Coronary artery (tissue), 2 donors: ENCODE results near the gene RUNX2.
"Not testable (repeated sequence)": the region's sequence is repeated elsewhere in the genome, so short reads cannot be mapped to it uniquely, and the experiment has no call there.

ENCODE experiments used
- DNase-seq: peaks from one replicate; pipeline ENCODE4 v3.0.0-alpha.2; 2017; ENCODE audit warnings: low spot score
- H3K27ac ChIP-seq, 2 donors: fragments of 200-600 bp; sonication (generic); one replicate each; pipeline ENCODE4 v1.5.1; 2016 to 2019
- H3K4me3 ChIP-seq: fragments of 200-600 bp; sonication (generic); 2 replicates; pipeline ENCODE4 v1.5.1; 2016; ENCODE audit warnings: mild to moderate bottlenecking, moderate library complexity
- TF ChIP-seq, protein P1 (sequence below): fragments of 200-600 bp; sonication (generic); IDR thresholded peaks from one replicate; pipeline ENCODE4 v1.5.1; 2019; ENCODE audit warnings: antibody characterized with exemption

RUNX2 gene

DNA sequence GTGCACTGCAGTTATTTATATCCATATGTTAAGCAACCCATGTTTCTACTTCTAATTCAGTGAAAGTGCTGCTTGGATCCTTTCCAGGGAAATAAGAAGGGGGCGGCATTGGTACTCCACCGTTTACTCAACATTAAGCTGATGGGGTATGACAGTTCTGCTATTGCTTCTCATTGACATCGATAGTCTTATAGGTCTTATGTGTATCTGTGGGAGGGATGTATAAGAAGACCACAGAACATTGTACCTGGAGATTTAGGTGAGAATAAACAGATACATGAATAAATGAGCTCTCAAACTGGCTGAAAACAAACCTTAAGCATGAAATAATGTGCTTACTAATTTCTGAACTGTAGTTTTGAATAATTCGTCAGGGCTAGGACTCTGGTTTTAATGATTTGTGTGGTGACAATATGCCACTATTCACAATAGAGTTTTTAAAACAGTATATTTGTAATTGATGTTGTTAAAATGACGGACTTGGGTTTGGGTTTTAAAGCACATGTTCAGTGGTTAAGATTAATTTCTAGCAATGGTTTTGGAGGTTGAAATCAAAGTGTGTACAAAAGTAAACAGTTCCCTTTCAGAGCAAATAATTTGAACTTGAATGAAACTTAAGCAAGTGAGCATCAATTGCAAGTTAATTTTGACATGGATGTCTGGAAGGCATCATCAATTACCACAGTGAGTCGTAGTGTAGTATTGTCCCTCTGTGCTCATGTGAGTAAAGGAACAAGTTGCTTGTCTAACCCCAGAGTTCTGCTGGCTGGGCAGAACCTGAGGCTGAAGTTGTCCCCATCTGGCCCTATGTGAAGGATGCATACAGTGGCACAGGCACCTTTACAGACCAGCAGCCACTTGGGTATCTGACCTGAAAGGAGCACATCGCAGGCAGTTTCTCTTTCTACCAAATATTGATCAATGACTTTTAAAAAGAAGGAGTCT is 134.3 kb downstream of the RUNX2 start:
- DNase-seq: no peak
- TF ChIP-seq, protein P1, sequence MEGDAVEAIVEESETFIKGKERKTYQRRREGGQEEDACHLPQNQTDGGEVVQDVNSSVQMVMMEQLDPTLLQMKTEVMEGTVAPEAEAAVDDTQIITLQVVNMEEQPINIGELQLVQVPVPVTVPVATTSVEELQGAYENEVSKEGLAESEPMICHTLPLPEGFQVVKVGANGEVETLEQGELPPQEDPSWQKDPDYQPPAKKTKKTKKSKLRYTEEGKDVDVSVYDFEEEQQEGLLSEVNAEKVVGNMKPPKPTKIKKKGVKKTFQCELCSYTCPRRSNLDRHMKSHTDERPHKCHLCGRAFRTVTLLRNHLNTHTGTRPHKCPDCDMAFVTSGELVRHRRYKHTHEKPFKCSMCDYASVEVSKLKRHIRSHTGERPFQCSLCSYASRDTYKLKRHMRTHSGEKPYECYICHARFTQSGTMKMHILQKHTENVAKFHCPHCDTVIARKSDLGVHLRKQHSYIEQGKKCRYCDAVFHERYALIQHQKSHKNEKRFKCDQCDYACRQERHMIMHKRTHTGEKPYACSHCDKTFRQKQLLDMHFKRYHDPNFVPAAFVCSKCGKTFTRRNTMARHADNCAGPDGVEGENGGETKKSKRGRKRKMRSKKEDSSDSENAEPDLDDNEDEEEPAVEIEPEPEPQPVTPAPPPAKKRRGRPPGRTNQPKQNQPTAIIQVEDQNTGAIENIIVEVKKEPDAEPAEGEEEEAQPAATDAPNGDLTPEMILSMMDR: no peak

DNA sequence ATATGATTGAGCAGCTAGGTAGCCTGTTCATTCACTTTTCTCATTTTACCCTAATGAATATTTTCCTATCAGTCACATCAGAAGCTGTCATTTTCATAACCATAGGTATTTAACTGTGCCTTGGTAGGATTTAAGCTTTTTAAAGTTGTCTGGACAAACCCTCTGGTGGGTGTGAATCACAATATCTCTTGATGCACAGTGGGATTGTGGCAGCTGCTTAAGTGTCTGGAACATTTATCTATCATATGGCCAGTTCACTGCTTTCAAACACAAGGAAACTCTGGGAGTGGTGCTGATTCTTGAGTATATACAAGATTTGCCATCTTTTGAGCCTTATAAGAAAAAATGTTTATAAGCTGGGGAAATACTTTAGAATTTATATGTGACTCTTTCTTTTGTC is 136.6 kb downstream of the RUNX2 start:
- TF ChIP-seq, protein P1: no peak

More for the DNA sequence above, 134.3 kb downstream of the RUNX2 start:
- H3K4me3 ChIP-seq: no peak overlapping the region
- no peak overlapping the region for H3K27ac ChIP-seq

DNA sequence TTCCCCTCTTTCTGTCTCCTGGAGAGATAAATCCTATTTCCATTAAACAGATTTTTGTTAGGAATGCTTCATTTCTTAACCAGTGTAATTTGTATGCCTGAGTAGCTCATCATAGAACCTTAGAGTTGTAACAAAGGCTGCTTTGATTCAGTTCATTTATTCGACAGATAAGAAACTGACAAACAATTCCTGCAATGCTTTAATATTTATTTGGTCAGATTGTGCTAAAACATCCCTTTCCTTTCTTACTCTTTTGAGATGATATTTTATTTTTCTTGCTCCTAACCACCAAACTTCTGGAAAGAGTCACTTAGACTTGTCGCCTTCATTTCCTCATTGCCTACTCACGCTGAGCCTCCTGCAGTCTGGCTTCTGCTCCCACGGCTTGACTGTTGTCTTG is 138.6 kb downstream of the RUNX2 start:
- no peak for DNase-seq
- no peak overlapping the region for H3K27ac ChIP-seq
- TF ChIP-seq, protein P1: no peak
- H3K4me3 ChIP-seq: no peak overlapping the region

More for the DNA sequence above, 136.6 kb downstream of the RUNX2 start:
- no peak overlapping the region for H3K27ac ChIP-seq
- H3K4me3 ChIP-seq: no peak overlapping the region
- DNase-seq: no peak

DNA sequence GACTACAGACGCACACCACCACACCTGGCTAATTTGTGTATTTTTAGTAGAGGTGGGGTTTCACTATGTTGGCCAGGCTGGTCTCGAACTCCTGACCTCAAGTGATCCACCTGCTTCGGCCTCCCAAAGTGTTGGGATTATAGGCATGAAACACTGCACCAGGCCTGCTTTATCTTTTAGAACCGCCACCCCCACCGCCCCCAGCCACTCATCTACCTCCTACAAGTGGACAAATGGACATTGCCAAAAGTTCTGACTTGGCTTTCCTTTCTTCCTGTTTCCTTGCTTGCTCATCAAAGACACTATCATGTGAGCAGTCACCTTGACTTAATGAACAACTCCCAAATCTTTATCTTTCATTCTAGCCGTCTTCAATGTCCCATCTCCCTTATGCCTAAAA is 139.3 kb downstream of the RUNX2 start:
- not testable (repeated sequence) for DNase-seq, H3K4me3 ChIP-seq, H3K27ac ChIP-seq

DNA sequence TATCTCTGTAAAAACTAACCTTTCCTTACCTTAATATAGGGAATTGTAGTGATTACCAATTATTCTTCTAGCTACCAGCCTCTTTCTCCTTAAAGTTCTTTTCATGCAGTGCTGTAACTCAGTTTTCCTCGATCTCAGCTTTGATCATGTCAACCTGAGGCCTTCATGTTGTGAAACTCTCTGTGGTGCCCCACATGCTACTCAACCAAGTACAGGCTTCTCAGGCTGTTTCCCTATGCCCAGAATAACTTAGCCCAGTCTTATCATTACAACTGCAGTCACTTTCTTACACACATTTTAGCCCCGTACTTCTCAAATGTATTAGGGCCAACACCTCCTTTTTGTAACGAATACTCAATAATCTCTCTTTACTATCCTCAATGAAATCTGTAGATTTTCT is 139.7 kb downstream of the RUNX2 start:
- no peak for DNase-seq
- Histone ChIP-seq H3K27ac (no peak overlapping the region), H3K4me3 (no peak overlapping the region)
- TF ChIP-seq, protein P1: no peak

DNA sequence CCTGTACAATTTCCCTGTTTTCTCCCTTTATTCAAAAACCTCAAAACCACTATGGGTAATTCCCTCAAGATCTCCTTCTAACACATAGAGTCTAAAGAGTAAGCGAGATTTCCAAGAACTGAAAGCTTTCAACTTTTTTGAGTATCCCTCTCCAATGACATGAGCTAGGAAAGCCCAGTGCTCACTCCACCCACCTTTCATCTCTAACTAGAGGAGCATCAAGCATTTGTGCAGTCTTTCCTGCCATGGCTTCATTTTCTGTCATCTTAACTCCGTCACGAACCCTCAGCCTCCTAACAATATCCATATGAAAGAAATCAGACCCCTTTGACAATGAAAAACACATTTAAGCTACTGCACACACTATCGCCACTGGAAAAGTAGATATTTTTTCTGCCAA is 141.5 kb downstream of the RUNX2 start:
- Histone ChIP-seq H3K27ac (no peak overlapping the region), H3K4me3 (no peak overlapping the region)
- no peak for DNase-seq

DNA sequence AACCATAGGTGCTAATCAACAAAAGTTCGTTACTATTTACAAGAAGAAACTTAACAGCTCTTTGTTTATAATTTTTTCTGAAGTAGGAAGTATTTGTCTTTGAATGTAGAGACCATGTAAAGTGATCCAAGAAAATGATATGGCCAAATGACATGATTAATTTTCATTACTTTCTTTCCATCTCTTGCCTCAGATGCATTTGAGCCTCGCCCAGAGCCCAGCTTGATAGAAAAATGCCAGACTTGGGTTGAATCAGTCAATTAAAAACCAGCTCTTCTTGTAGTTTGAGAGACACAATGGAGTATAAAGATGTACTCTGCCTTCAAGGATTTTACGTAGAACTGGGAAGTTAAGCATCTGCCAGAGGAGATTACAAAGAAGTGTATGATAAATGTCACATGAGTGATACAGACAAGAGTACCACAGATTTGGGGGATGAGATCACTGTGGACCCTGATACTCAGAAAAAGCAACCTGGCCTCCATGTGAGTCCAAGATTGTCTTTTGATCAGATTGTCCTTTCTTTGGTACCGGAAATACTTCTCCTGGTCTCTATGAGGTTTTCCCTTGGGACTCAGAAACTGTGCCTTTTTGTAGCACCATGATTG is 142.1 kb downstream of the RUNX2 start:
- H3K27ac ChIP-seq: no peak overlapping the region
- H3K4me3 ChIP-seq: no peak overlapping the region
- DNase-seq: no peak
- TF ChIP-seq, protein P1: no peak

More for the DNA sequence above, 141.5 kb downstream of the RUNX2 start:
- TF ChIP-seq, protein P1: no peak
